ENCODE results near the gene RMDN3. TPM values are rescaled to one million over a fixed set of nuclear protein-coding genes. Genes with fewer than 3 reads are reported as not detected.

The RMDN3 gene
- total and polyA plus RNA-seq, 9 of the 15 experiments (the other 6 are each of a cell fraction or from before 2014, with no cell fraction given), result 8.1 to 38.2 (median 25.9) TPM

GRCh38 chr15:40776537-40777141, 21.6 kb upstream of the RMDN3 start:
- Histone ChIP-seq H4K20me1 (replicated peaks; ENCODE audit: control insufficient read depth, insufficient read depth, low read length) (no peaks in the 10 kb centered on the region), H3K9me3 (replicated peaks; ENCODE audit: control insufficient read depth, insufficient read depth, low read depth, low read length) (no peaks in the 10 kb centered on the region), H3K4me3 (no peak overlapping the region), H3K4me2 (ENCODE audit: insufficient read depth, low read length) (no peak overlapping the region), H3K27ac (ENCODE audit: extremely low read depth, low read depth, low read length) (no peak overlapping the region), H3K9me1 (ENCODE audit: control insufficient read depth, insufficient read depth, low read length) (no peaks in the 10 kb centered on the region), H3K36me3 (ENCODE audit: control insufficient read depth, insufficient read depth, low read length) (peaks cover 65% of the 10 kb centered on the region; the same call in 2 of the 3 replicates), H3K4me1 (replicated peaks in 1 of 2; ENCODE audit: control insufficient read depth in 2 of 2, insufficient read depth in 2 of 2, low read length in 2 of 2) (peaks cover 4 to 10% of the 10 kb centered on the region in 2 experiments; a peak in 3 of 5 replicates), H3K79me2 (ENCODE audit: control insufficient read depth, insufficient read depth, low read length) (no peaks in the 10 kb centered on the region), H2AFZ (ENCODE audit: low read depth, low read length) (no peak overlapping the region), H3K27me3 (ENCODE audit: control insufficient read depth in 2 of 2, insufficient read depth in 2 of 2, low read length in 2 of 2) (no peaks in the 10 kb centered on the region), H3K9ac (ENCODE audit: insufficient read depth in 1 of 2, low read depth in 2 of 2, low read length in 2 of 2) (no peak overlapping the region)
- TF ChIP-seq MLX (CRISPR knock-in tag; conservative IDR thresholded peaks at IDR 0.05), result no peak
- TF ChIP-seq E2F6 (IDR thresholded peaks at IDR 0.05; ENCODE audit: borderline replicate concordance in 1 of 2, extremely low read depth in 1 of 2, insufficient read depth in 1 of 2, insufficient read length in 1 of 2, low read depth in 1 of 2, low read length in 1 of 2, poor library complexity in 1 of 2, severe bottlenecking in 1 of 2), result no peak
- TF ChIP-seq NBN (IDR thresholded peaks at IDR 0.05; ENCODE audit: low read depth), result no peak
- no peak for TF ChIP-seq CREB5 (CRISPR knock-in tag; IDR thresholded peaks at IDR 0.05)
- no peak for TF ChIP-seq ZNF277 (CRISPR knock-in tag; IDR thresholded peaks at IDR 0.05; ENCODE audit: borderline replicate concordance)
- TF ChIP-seq CHD4 (IDR thresholded peaks at IDR 0.05; ENCODE audit: insufficient read depth, insufficient replicate concordance, low read depth, low read length, poor library complexity, severe bottlenecking), result no peak
- no peak for TF ChIP-seq POU5F1 (IDR thresholded peaks at IDR 0.05; ENCODE audit: borderline replicate concordance, low read depth, low read length, partially characterized antibody)
- TF ChIP-seq BHLHE40 (IDR thresholded peaks at IDR 0.05; ENCODE audit: low read length), result no peak
- no peak for TF ChIP-seq CHD2 (IDR thresholded peaks at IDR 0.05; ENCODE audit: low read depth, low read length)
- ChIA-PET CTCF (ENCODE audit: low intra/inter-chr PET ratio) (no interaction called here), POLR2A (interaction anchor here (0.5 kb wide), 1 partner anchor 9 kb away, joined by 4 read pairs; no protein-coding TSS in a partner anchor)
- WGBS (ENCODE audit: insufficient coverage, low coverage, missing lambda C conversion rate), result 83% methylated on average over 10 of the region's 11 CpGs
- FAIRE-seq (no peak), DNase-seq (ENCODE audit: extremely low read depth in 1 of 4, low spot score in 3 of 4) (no peak), ATAC-seq (no peak)
- intact Hi-C loops (cut with micrococcal nuclease) (no loop called here), in situ Hi-C loops (cut with MboI) (no loop called here)
- BruUV-seq (replicated peaks), result no TSS peak

Data from K562 (cell line).